Endothelial cell (in vitro differentiated cells): ENCODE measurements around the gene TM9SF1. TPM values are rescaled to one million over a fixed set of nuclear protein-coding genes. Genes with fewer than 3 reads are reported as not detected.
A peak's percentile ranks its signal among the peaks of the same experiment; 100 is the strongest.

Experiments used
- DNase-seq: peaks from one replicate; pipeline ENCODE4 v3.0.0; 2021; ENCODE audit warnings: low spot score
- H3K27ac Mint-ChIP-seq: one replicate; pipeline ENCODE4 v1.8.0; 2021; ENCODE audit warnings: mixed read lengths, inconsistent platforms; ENCODE audit not compliant: unreplicated experiment
- H3K27me3 Mint-ChIP-seq: one replicate; pipeline ENCODE4 v1.8.0; 2021; ENCODE audit warnings: mild to moderate bottlenecking, moderate library complexity, mixed read lengths, inconsistent platforms; ENCODE audit not compliant: unreplicated experiment
- H3K36me3 Mint-ChIP-seq: one replicate; pipeline ENCODE4 v1.8.0; 2021; ENCODE audit warnings: mild to moderate bottlenecking, low read depth, mixed read lengths, inconsistent platforms; ENCODE audit not compliant: unreplicated experiment
- H3K4me1 Mint-ChIP-seq: one replicate; pipeline ENCODE4 v1.8.0; 2021; ENCODE audit warnings: mild to moderate bottlenecking, mixed read lengths, inconsistent platforms; ENCODE audit not compliant: unreplicated experiment
- H3K4me3 Mint-ChIP-seq: one replicate; pipeline ENCODE4 v1.8.0; 2021; ENCODE audit warnings: mild to moderate bottlenecking, mixed read lengths, inconsistent platforms; ENCODE audit not compliant: unreplicated experiment
- H3K9me3 Mint-ChIP-seq: one replicate; pipeline ENCODE4 v1.8.0; 2021; ENCODE audit warnings: mixed read lengths, inconsistent platforms; ENCODE audit not compliant: unreplicated experiment
- total RNA-seq: library from RNA; stranded (reverse); fragmentation: NEBNext Ultra II Directional; extraction: Animal tissue kit (Norgen Biotek cat#: 25700); gene quantifications from one replicate; pipeline ENCODE4 v1.2.1, GENCODE V29; 2021; ENCODE audit not compliant: unreplicated experiment
- TF ChIP-seq, protein P1 (sequence below): fragments of 200-600 bp; sonication (generic); IDR thresholded peaks from one replicate; pipeline ENCODE4 v1.5.0; 2021; ENCODE audit warnings: antibody characterized with exemption; ENCODE audit not compliant: unreplicated experiment

The TM9SF1 gene
- total RNA-seq, 1 donor from 2014 or later: 41.8 TPM

DNA sequence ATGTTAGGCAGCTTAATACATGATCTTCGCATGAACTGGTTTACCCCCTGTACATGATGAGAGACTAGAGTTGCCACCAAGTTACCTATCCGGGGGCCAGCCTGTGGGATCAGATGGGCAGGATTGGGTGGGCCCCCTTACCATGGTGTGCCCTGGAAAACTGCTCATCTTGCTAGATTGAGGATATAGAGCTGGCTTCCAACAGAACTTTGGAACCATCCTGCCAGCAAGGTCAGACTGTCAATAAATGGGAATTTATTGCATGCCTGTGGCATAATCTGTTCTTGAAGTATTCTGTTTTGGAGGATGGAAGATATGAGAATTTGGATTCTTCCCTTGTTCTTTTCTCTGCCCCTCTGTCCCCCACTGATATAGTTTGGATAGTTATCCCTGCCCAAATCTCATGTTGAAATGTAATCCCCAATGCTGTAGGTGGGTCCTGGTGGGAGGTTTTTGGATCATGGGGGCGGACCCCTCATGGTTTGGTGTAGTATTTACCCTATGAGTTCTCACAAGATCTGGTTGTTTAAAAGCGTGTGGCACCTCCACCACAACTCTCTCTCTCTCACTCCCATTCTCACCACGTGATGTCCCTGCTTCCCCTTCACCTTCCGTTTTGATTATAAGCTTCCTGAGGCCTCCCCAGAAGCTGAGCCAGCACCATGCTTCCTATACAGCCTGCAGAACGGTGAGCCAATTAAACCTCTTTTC, 3.7 kb upstream of the TM9SF1 start:
- Mint-ChIP-seq H3K27ac (peak overlapping the region; percentile 17), H3K4me3 (peak overlapping the region; percentile 40), H3K36me3 (peaks cover 34% of the 10 kb centered on the region), H3K4me1 (peaks cover 23% of the 10 kb centered on the region), H3K9me3 (no peaks in the 10 kb centered on the region), H3K27me3 (peaks cover 15% of the 10 kb centered on the region)
- DNase-seq: no peak
- TF ChIP-seq, protein P1, sequence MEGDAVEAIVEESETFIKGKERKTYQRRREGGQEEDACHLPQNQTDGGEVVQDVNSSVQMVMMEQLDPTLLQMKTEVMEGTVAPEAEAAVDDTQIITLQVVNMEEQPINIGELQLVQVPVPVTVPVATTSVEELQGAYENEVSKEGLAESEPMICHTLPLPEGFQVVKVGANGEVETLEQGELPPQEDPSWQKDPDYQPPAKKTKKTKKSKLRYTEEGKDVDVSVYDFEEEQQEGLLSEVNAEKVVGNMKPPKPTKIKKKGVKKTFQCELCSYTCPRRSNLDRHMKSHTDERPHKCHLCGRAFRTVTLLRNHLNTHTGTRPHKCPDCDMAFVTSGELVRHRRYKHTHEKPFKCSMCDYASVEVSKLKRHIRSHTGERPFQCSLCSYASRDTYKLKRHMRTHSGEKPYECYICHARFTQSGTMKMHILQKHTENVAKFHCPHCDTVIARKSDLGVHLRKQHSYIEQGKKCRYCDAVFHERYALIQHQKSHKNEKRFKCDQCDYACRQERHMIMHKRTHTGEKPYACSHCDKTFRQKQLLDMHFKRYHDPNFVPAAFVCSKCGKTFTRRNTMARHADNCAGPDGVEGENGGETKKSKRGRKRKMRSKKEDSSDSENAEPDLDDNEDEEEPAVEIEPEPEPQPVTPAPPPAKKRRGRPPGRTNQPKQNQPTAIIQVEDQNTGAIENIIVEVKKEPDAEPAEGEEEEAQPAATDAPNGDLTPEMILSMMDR: no peak

DNA sequence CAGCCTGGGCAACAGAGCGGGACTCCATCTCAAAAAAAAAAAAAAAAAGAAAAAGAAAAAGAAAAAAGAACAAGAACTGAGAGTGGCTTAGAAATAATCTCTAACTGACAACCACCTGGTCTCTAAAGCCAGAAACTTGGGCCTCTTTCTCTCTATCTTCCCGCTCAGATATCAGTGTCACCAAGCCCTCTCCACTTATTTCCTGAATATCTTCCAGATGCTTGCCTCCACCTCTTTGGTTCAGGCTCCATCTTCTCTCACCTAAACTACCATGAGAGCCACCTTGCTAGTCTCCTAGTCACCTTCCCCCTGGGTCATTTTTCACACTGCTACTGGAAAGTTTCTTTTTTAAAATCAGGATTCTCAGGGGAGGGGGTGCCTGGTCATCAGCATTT, 1.8 kb upstream of the TM9SF1 start:
- Mint-ChIP-seq H3K27ac (peak overlapping the region; percentile 82), H3K36me3 (peaks cover 36% of the 10 kb centered on the region), H3K4me1 (peaks cover 24% of the 10 kb centered on the region), H3K4me3 (peak overlapping the region; percentile 83), H3K9me3 (no peaks in the 10 kb centered on the region), H3K27me3 (peaks cover 21% of the 10 kb centered on the region)
- TF ChIP-seq, protein P1: no peak
- DNase-seq: no peak

DNA sequence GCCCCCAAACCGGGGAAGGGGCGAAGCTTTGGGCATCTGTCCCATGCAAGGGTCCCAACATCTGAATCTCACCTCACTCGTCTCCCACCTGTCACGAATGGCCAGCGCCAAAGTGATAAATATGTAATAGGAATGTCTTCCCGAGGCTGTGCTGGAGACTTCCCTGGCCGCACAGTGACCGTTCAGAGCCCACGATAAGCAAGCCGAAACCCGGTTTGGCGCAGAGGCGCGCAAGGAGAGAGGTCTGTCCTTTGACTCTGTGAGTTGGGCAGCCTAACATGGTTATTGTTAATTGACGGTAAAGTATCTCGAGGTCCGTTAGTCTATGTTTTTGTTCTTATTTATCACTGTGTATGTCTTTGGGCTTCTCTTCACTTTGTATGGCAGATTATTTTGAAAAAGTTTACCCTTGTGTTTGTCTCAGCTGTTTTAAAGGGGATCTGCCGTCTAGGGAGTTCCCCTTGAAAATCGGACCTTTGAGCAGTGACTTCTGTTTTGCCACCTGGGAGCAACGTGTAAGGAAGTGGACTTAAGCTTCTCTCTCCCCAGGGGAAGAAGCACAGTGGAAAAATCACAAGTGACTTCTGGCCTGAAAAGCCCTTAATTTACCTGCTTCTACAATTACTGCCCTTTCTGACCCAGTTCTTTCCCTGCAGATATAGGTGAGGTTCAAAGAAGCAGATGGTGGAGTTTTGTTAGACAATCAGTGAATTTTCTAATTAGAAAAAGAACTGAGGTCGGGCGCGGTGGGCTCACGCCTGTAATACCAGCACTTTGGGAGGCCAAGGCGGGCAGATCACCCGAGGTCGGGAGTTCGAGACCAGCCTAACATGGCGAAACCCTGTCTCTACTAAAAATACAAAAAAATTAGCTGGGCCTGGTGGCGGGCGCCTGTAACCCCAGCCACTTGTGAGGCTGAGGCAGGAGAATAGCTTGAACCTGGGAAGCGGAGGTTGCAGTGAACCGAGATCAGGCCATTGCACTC, 1.1 kb upstream of the TM9SF1 start:
- no peaks in the 10 kb centered on the region for H3K9me3 Mint-ChIP-seq
- peak overlapping the region; percentile 97 for H3K4me3 Mint-ChIP-seq
- H3K27ac Mint-ChIP-seq: peak overlapping the region; percentile 98
- H3K36me3 Mint-ChIP-seq: peaks cover 35% of the 10 kb centered on the region
- TF ChIP-seq, protein P1: no peak
- H3K4me1 Mint-ChIP-seq: peaks cover 24% of the 10 kb centered on the region
- peaks cover 21% of the 10 kb centered on the region for H3K27me3 Mint-ChIP-seq
- DNase-seq: no peak

DNA sequence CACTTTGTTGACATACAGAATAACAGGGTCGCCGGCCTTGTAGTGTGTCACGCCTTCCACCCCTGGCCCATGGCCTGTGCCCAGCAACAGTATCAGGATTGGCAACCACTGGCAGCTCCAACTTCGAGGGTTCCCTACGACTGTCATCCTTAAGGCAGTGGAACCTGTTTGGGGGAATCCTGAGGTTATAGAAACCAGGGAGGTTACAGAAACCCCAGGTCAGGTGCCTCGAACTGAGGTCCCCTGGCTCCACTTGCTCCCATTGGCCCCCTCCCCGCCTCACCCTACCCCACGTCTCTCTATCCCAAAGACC, 412 bp downstream of the TM9SF1 start:
- no peak for DNase-seq
- no peaks in the 10 kb centered on the region for H3K9me3 Mint-ChIP-seq
- TF ChIP-seq, protein P1: no peak
- H3K27ac Mint-ChIP-seq: peak overlapping the region; percentile 73
- H3K4me3 Mint-ChIP-seq: peak overlapping the region; percentile 92
- peaks cover 24% of the 10 kb centered on the region for H3K4me1 Mint-ChIP-seq
- peaks cover 36% of the 10 kb centered on the region for H3K36me3 Mint-ChIP-seq
- H3K27me3 Mint-ChIP-seq: peaks cover 22% of the 10 kb centered on the region
